H1 (cell line): ENCODE results near the gene SSPN. TPM values are rescaled to one million over a fixed set of nuclear protein-coding genes. Genes with fewer than 3 reads are reported as not detected.

Experiments used
- CTCF ChIA-PET: fragments of 300-600 bp; sonication (Branson Sonifier 250); formaldehyde crosslinking; loops from one replicate; lab custom pipeline; 2021; ENCODE audit not compliant: partially characterized antibody; lab: Charles Lee
- POLR2A ChIA-PET: fragments of 300-600 bp; sonication (Branson Sonifier 250); formaldehyde crosslinking; loops from one replicate; lab custom pipeline; 2021; ENCODE audit warnings: inconsistent platforms; ENCODE audit not compliant: partially characterized antibody; lab: Charles Lee
- DNase-seq, 2 experiments: peaks; one replicate each; pipeline versions ENCODE4 v3.0.0 to v3.0.0-alpha.2; 2010 to 2022; ENCODE audit warnings: low spot score in 2 of 2, low read depth in 1 of 2, mixed read lengths in 1 of 2
- FAIRE-seq: peaks from 2 replicates; lab custom pipeline; 2011; peaks lifted over from hg19 to GRCh38; lab: Jason Lieb, UNC
- H2AFZ ChIP-seq: 2 replicates; pipeline ENCODE4 v1.8.1; 2012; ENCODE audit warnings: low read length, inconsistent platforms
- H2AK5ac ChIP-seq: 2 replicates; pipeline ENCODE4 v1.6.1; 2013; ENCODE audit warnings: low read depth, low read length
- H2BK120ac ChIP-seq: replicated peaks from 2 replicates; pipeline ENCODE3; 2013; ENCODE audit warnings: low read depth, low read length, inconsistent platforms
- H2BK12ac ChIP-seq: 2 replicates; pipeline ENCODE4 v1.6.1; 2013; ENCODE audit warnings: low read depth, low read length
- H2BK15ac ChIP-seq: 2 replicates; pipeline ENCODE4 v1.6.1; 2013; ENCODE audit warnings: low read length
- H2BK20ac ChIP-seq: 2 replicates; pipeline ENCODE4 v1.6.1; 2013; ENCODE audit warnings: low read length
- H2BK5ac ChIP-seq: 2 replicates; pipeline ENCODE4 v1.6.1; 2013; ENCODE audit warnings: low read depth, low read length
- H3K14ac ChIP-seq: 2 replicates; pipeline ENCODE4 v1.6.1; 2013; ENCODE audit warnings: inconsistent platforms; ENCODE audit not compliant: insufficient read length
- H3K18ac ChIP-seq: 2 replicates; pipeline ENCODE4 v1.6.1; 2013; ENCODE audit warnings: low read length; ENCODE audit errors: extremely low read depth
- H3K23ac ChIP-seq: 2 replicates; pipeline ENCODE4 v1.6.1; 2013; ENCODE audit warnings: inconsistent platforms; ENCODE audit not compliant: insufficient read length
- H3K23me2 ChIP-seq: 2 replicates; pipeline ENCODE4 v1.6.1; 2013; ENCODE audit warnings: low read depth, low read length
- H3K27ac ChIP-seq: 2 replicates; pipeline ENCODE4 v1.6.1; 2011; ENCODE audit warnings: low read depth, low read length, inconsistent platforms
- H3K27me3 ChIP-seq, 4 experiments: replicated peaks in 1 of 4; 1 replicate in 1 of 4; 2 replicates in 3 of 4; pipeline versions ENCODE4 v1.6.1 to v1.8.1; 2011 to 2013; ENCODE audit warnings: low read length in 3 of 4, mild to moderate bottlenecking in 3 of 4, inconsistent platforms in 2 of 4, mixed read lengths in 2 of 4, moderate library complexity in 1 of 4; ENCODE audit not compliant: control insufficient read depth in 3 of 4, insufficient read depth in 3 of 4; ENCODE audit errors: extremely low read depth in 1 of 4
- H3K36me3 ChIP-seq, 4 experiments: 2 replicates each; pipeline versions ENCODE4 v1.6.1 to v1.8.1; 2011 to 2013; ENCODE audit warnings: mild to moderate bottlenecking in 4 of 4, low read length in 3 of 4, moderate library complexity in 2 of 4, control low read depth in 1 of 4, inconsistent platforms in 1 of 4; ENCODE audit not compliant: insufficient read depth in 4 of 4, control insufficient read depth in 2 of 4
- H3K4ac ChIP-seq: replicated peaks from 2 replicates; pipeline ENCODE3; 2013; ENCODE audit warnings: low read length, low read depth, mixed read lengths, inconsistent platforms; ENCODE audit not compliant: insufficient read length
- H3K4me1 ChIP-seq, 4 experiments: replicated peaks in 1 of 4; 1 replicate in 1 of 4; 2 replicates in 3 of 4; pipeline versions ENCODE4 v1.6.1 to v1.8.1; 2011 to 2013; ENCODE audit warnings: low read length in 3 of 4, inconsistent platforms in 2 of 4, mixed read lengths in 1 of 4; ENCODE audit not compliant: insufficient read depth in 4 of 4, control insufficient read depth in 3 of 4
- H3K4me2 ChIP-seq, 2 experiments: 2 replicates each; pipeline versions ENCODE4 v1.6.1 to v1.8.1; 2011 to 2013; ENCODE audit warnings: low read depth in 2 of 2, low read length in 2 of 2, control low read depth in 1 of 2, inconsistent platforms in 1 of 2, mild to moderate bottlenecking in 1 of 2; ENCODE audit not compliant: insufficient read depth in 1 of 2
- H3K4me3 ChIP-seq, 4 experiments: fragments of 200-600, 300-600 bp in 1 of 4; sonication (generic), shearing (Covaris generic), sonication (Bioruptor Twin) in 1 of 4; 2 replicates each; pipeline versions ENCODE4 v1.5.1 to v1.8.1; 2011 to 2016; ENCODE audit warnings: low read length in 4 of 4, low read depth in 3 of 4, control low read depth in 2 of 4, inconsistent platforms in 2 of 4, mild to moderate bottlenecking in 2 of 4, mixed read lengths in 1 of 4, moderate library complexity in 1 of 4; ENCODE audit not compliant: insufficient read depth in 2 of 4; ENCODE audit errors: extremely low read depth in 1 of 4
- H3K56ac ChIP-seq: replicated peaks from 2 replicates; pipeline ENCODE3; 2013; ENCODE audit warnings: low read depth, mild to moderate bottlenecking, mixed read lengths, low read length, inconsistent platforms; ENCODE audit not compliant: insufficient read length
- H3K79me1 ChIP-seq: 2 replicates; pipeline ENCODE4 v1.6.1; 2013; ENCODE audit warnings: low read depth, low read length, control low read depth
- H3K79me2 ChIP-seq, 2 experiments: 2 replicates each; pipeline versions ENCODE4 v1.6.1 to v1.8.1; 2012 to 2013; ENCODE audit warnings: low read length in 2 of 2, mild to moderate bottlenecking in 2 of 2, inconsistent platforms in 1 of 2; ENCODE audit not compliant: insufficient read depth in 2 of 2, control insufficient read depth in 1 of 2
- H3K9ac ChIP-seq, 4 experiments: replicated peaks in 1 of 4; 1 replicate in 1 of 4; 2 replicates in 3 of 4; pipeline versions ENCODE4 v1.6.1 to v1.8.1; 2011 to 2013; ENCODE audit warnings: low read depth in 3 of 4, low read length in 3 of 4, control low read depth in 2 of 4, mild to moderate bottlenecking in 2 of 4, moderate library complexity in 2 of 4, inconsistent platforms in 1 of 4; ENCODE audit errors: extremely low read depth in 1 of 4
- H3K9me3 ChIP-seq, 2 experiments: 2 replicates each; pipeline versions ENCODE4 v1.6.1 to v1.8.1; 2012 to 2013; ENCODE audit warnings: mild to moderate bottlenecking in 2 of 2, moderate library complexity in 2 of 2, control low read depth in 1 of 2, inconsistent platforms in 1 of 2, low read depth in 1 of 2, low read length in 1 of 2, mixed read lengths in 1 of 2; ENCODE audit not compliant: insufficient read depth in 2 of 2
- H4K20me1 ChIP-seq, 2 experiments: replicated peaks in 1 of 2; 2 replicates each; pipeline versions ENCODE3 to v1.8.1; 2011 to 2013; ENCODE audit warnings: inconsistent platforms in 2 of 2, low read length in 2 of 2, mild to moderate bottlenecking in 1 of 2; ENCODE audit not compliant: insufficient read depth in 2 of 2, control insufficient read depth in 1 of 2
- H4K5ac ChIP-seq: 2 replicates; pipeline ENCODE4 v1.6.1; 2013; ENCODE audit warnings: low read length, low read depth, mixed read lengths, inconsistent platforms; ENCODE audit not compliant: insufficient read length
- H4K8ac ChIP-seq: 2 replicates; pipeline ENCODE4 v1.8.0; 2013; ENCODE audit warnings: mild to moderate bottlenecking, moderate library complexity, low read length, inconsistent platforms; ENCODE audit not compliant: insufficient read depth; ENCODE audit errors: extremely low read depth
- H4K91ac ChIP-seq: replicated peaks from 2 replicates; pipeline ENCODE3; 2013; ENCODE audit warnings: low read length, mixed read lengths, inconsistent platforms; ENCODE audit not compliant: insufficient read length
- BACH1 ChIP-seq: IDR thresholded peaks from 2 replicates; pipeline ENCODE4 v1.6.1; 2012; ENCODE audit warnings: low read length, improper control_type of control experiment
- BRCA1 ChIP-seq: IDR thresholded peaks from 2 replicates; pipeline ENCODE4 v1.6.1; 2012; ENCODE audit warnings: low read depth, low read length, improper control_type of control experiment
- EGR1 ChIP-seq: IDR thresholded peaks from 2 replicates; pipeline ENCODE4 v1.6.1; 2011; ENCODE audit warnings: low read depth, low read length, borderline replicate concordance
- MAFK ChIP-seq: IDR thresholded peaks from 2 replicates; pipeline ENCODE4 v1.6.1; 2012; ENCODE audit warnings: low read depth, mild to moderate bottlenecking, improper control_type of control experiment, low read length
- MAX ChIP-seq: IDR thresholded peaks from 2 replicates; pipeline ENCODE4 v1.6.1; 2012; ENCODE audit warnings: inconsistent platforms
- NANOG ChIP-seq: IDR thresholded peaks from 2 replicates; pipeline ENCODE4 v1.6.1; 2011; ENCODE audit warnings: low read length, low read depth, mild to moderate bottlenecking, inconsistent platforms; ENCODE audit not compliant: insufficient read depth, poor library complexity, severe bottlenecking
- NRF1 ChIP-seq: IDR thresholded peaks from 2 replicates; pipeline ENCODE4 v1.6.1; 2011; ENCODE audit warnings: mild to moderate bottlenecking, low read depth, low read length, improper control_type of control experiment
- RFX5 ChIP-seq: IDR thresholded peaks from 2 replicates; pipeline ENCODE4 v1.6.1; 2011; ENCODE audit warnings: low read depth, low read length, improper control_type of control experiment, borderline replicate concordance
- RNF2 ChIP-seq: fragments of 200-900, 300-1000 bp; sonication (generic); IDR thresholded peaks from 2 replicates; pipeline ENCODE4 v1.7.1; 2016; ENCODE audit warnings: borderline replicate concordance, low read depth, mild to moderate bottlenecking, antibody characterized with exemption, low read length; ENCODE audit not compliant: poor library complexity, severe bottlenecking; ENCODE audit errors: missing control alignments
- RXRA ChIP-seq: IDR thresholded peaks from 2 replicates; pipeline ENCODE4 v1.6.1; 2011; ENCODE audit warnings: low read depth, mild to moderate bottlenecking, low read length, moderate library complexity; ENCODE audit not compliant: insufficient read depth
- SP1 ChIP-seq: IDR thresholded peaks from 2 replicates; pipeline ENCODE4 v1.6.1; 2011; ENCODE audit warnings: low read depth, low read length
- WGBS, 2 experiments: shearing (Covaris generic) in 1 of 2; methylation state at CpG; one replicate each; pipeline versions ENCODE4 v1.1.6 to v1.1.7; 2013 to 2015; ENCODE audit warnings: low lambda C conversion rate in 2 of 2, mixed read lengths in 2 of 2, inconsistent platforms in 1 of 2, low coverage in 1 of 2, missing lambda C conversion rate in 1 of 2; ENCODE audit not compliant: insufficient replicate concordance in 2 of 2, insufficient coverage in 1 of 2, insufficient read length in 1 of 2; ENCODE audit errors: extremely low coverage in 1 of 2, missing lambda C conversion rate in 1 of 2; 5-methylcytosine and 5-hydroxymethylcytosine counted together
- polyA plus RNA-seq, 7 experiments: library from polyadenylated mRNA; depleted of rRNA in 3 of 7; stranded (reverse) in 5 of 7; unstranded in 2 of 7; fragments of >200 nt in 5 of 7; fragments of 200-250 nt in 2 of 7; gene quantifications; 1 replicate in 5 of 7; 2 replicates in 1 of 7; 4 replicates in 1 of 7; pipeline versions ENCODE4 v1.2.1 to v1.2.3, GENCODE V29; 2011 to 2013; ENCODE audit warnings: missing spikeins in 2 of 7, mixed read lengths in 2 of 7
- total RNA-seq: library from RNA; stranded (reverse); fragmentation: NEBNext Ultra II Directional; extraction: Animal tissue kit (Norgen Biotek cat#: 25700); gene quantifications from 2 replicates; pipeline ENCODE4 v1.2.1, GENCODE V29; 2021

Gene SSPN
- total and polyA plus RNA-seq, 2 of the 8 experiments (the other 6 are each of a cell fraction or from before 2014, with no cell fraction given) = 0.86 to 1.8 TPM

DNA sequence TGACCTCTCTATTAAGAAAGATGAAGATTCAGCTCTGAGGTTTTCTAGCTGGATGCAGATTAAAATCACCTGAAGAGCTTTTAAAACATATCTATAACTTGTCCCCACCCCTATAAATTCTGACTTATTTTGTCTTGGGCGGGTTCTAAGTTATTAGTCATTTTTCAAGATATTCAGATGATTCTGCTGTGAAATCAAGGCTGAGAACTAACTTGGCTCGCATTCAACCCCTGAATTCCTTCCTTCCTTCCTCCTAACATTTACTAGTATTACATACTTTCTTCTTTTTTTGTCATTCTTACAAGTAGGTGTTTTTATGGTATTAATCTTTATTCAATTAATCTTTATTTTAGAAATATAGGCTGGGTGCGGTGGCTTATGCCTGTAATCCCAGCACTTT, 55.4 kb downstream of the SSPN start:
- Histone ChIP-seq H3K56ac (no peak overlapping the region), H2BK12ac (no peak overlapping the region), H3K23me2 (no peaks in the 10 kb centered on the region; the same call in 1 of the 2 replicates), H4K91ac (no peak overlapping the region), H2BK15ac (no peak overlapping the region), H2AFZ (no peak overlapping the region), H3K27ac (no peak overlapping the region), H3K9me3 (peaks cover 7 to 15% of the 10 kb centered on the region in 2 experiments; a peak in 3 of 4 replicates), H2BK120ac (no peak overlapping the region), H3K4ac (no peak overlapping the region), H3K36me3 (no peaks in the 10 kb centered on the region), H3K79me2 (no peaks in the 10 kb centered on the region), H2BK5ac (no peak overlapping the region), H2BK20ac (no peak overlapping the region), H3K18ac (no peak overlapping the region), H3K79me1 (no peaks in the 10 kb centered on the region), H3K9ac (no peak overlapping the region), H4K8ac (no peak overlapping the region), H4K20me1 (no peaks in the 10 kb centered on the region), H3K27me3 (no peaks in the 10 kb centered on the region), H3K4me1 (no peaks in the 10 kb centered on the region), H4K5ac (no peak overlapping the region), H3K14ac (no peak overlapping the region), H3K23ac (no peak overlapping the region), H2AK5ac (no peak overlapping the region), H3K4me3 (no peak overlapping the region), H3K4me2 (no peak overlapping the region)
- CTCF ChIA-PET = no interaction called here
- POLR2A ChIA-PET = no interaction called here
- WGBS, 2 experiments = 91% methylated on average over 3 of the region's 3 CpGs; no CpG with 5 or more reads in 1 of the 2 experiments
- TF ChIP-seq NANOG (no peak), BRCA1 (no peak), RXRA (no peak), MAFK (no peak), RNF2 (no peak), SP1 (no peak), BACH1 (no peak), NRF1 (no peak), MAX (no peak), RFX5 (no peak), EGR1 (no peak)
- no peak for DNase-seq
- no peak for FAIRE-seq
